HEK293 (cell line): ENCODE results near the gene TOMM70.

ENCODE experiments used
- CTCF ChIA-PET: fragments of 350-600 bp; formaldehyde crosslinking; extraction: SDS; loops from one replicate; lab custom pipeline; 2021; ENCODE audit warnings: antibody characterized with exemption; lab: Yijun Ruan, JAX
- POLR2A ChIA-PET: fragments of 300-600 bp; formaldehyde crosslinking; extraction: SDS; loops from one replicate; lab custom pipeline; 2020; ENCODE audit warnings: antibody characterized with exemption, inconsistent platforms; lab: Yijun Ruan, JAX
- H3K27ac ChIP-seq: fragments of 200-500 bp; sonication (Bioruptor generic); 2 replicates; pipeline ENCODE4 v1.5.1; 2014; ENCODE audit warnings: low read depth, low read length, control low read depth, inconsistent platforms; ENCODE audit errors: extremely low read depth
- H3K36me3 ChIP-seq, 2 experiments: fragments of 200-500 bp in 1 of 2; sonication (Bioruptor generic) in 1 of 2; 1 replicate in 1 of 2; 2 replicates in 1 of 2; pipeline ENCODE4 v1.5.1; 2014 to 2017; ENCODE audit warnings: inconsistent platforms in 2 of 2, low read length in 2 of 2; ENCODE audit not compliant: control insufficient read depth in 2 of 2, insufficient read depth in 1 of 2
- H3K4me1 ChIP-seq: fragments of 200-500 bp; sonication (Bioruptor generic); 2 replicates; pipeline ENCODE4 v1.5.1; 2014; ENCODE audit warnings: mild to moderate bottlenecking, low read length, inconsistent platforms; ENCODE audit not compliant: control insufficient read depth, insufficient read depth
- H3K4me3 ChIP-seq: 2 replicates; pipeline ENCODE4 v1.5.1; 2011; ENCODE audit warnings: low read depth, mild to moderate bottlenecking, control low read depth, low read length, moderate library complexity
- H3K9me3 ChIP-seq: fragments of 200-500 bp; sonication (Bioruptor generic); 2 replicates; pipeline ENCODE4 v1.5.1; 2014; ENCODE audit warnings: low read depth, low read length, inconsistent platforms; ENCODE audit not compliant: control insufficient read depth, insufficient read depth
- GLIS1 ChIP-seq: fragments of 450-650 bp; formaldehyde crosslinking; IDR thresholded peaks from 2 replicates; pipeline ENCODE4 v1.5.1; 2016; ENCODE audit warnings: missing biosample characterization, missing genetic modification characterization
- MEIS1 ChIP-seq: sonication (generic); formaldehyde crosslinking; IDR thresholded peaks from 2 replicates; pipeline ENCODE4 v1.8.1; 2022; ENCODE audit warnings: missing genetic modification reagents, mild to moderate bottlenecking, borderline replicate concordance
- SCRT2 ChIP-seq: fragments of 450-650 bp; formaldehyde crosslinking; IDR thresholded peaks from 2 replicates; pipeline ENCODE4 v1.5.1; 2016; ENCODE audit warnings: missing biosample characterization, missing genetic modification characterization
- ZBTB17 ChIP-seq: fragments of 450-650 bp; formaldehyde crosslinking; IDR thresholded peaks from 2 replicates; pipeline ENCODE4 v1.5.1; 2016; ENCODE audit warnings: missing biosample characterization, missing genetic modification characterization
- ZBTB48 ChIP-seq: fragments of 450-650 bp; formaldehyde crosslinking; IDR thresholded peaks from 2 replicates; pipeline ENCODE4 v1.5.1; 2016; ENCODE audit warnings: missing biosample characterization, missing genetic modification characterization
- ZBTB7A ChIP-seq: fragments of 450-650 bp; formaldehyde crosslinking; IDR thresholded peaks from 2 replicates; pipeline ENCODE4 v1.5.1; 2016; ENCODE audit warnings: low read depth, missing biosample characterization, missing genetic modification characterization
- ZNF148 ChIP-seq: fragments of 450-650 bp; formaldehyde crosslinking; IDR thresholded peaks from 2 replicates; pipeline ENCODE4 v1.5.0; 2017; ENCODE audit warnings: missing biosample characterization, missing genetic modification characterization, borderline replicate concordance
- ZNF184 ChIP-seq: fragments of 450-650 bp; IDR thresholded peaks from 2 replicates; pipeline ENCODE4 v1.5.1; 2018; ENCODE audit warnings: missing biosample characterization, mild to moderate bottlenecking, missing genetic modification characterization
- ZNF292 ChIP-seq: fragments of 450-650 bp; formaldehyde crosslinking; IDR thresholded peaks from 2 replicates; pipeline ENCODE4 v1.5.1; 2016; ENCODE audit warnings: low read depth, missing biosample characterization, missing genetic modification characterization, borderline replicate concordance
- ZNF404 ChIP-seq: fragments of 450-650 bp; formaldehyde crosslinking; IDR thresholded peaks from 2 replicates; pipeline ENCODE4 v1.5.1; 2017; ENCODE audit warnings: missing biosample characterization, missing genetic modification characterization
- ZNF449 ChIP-seq: fragments of 450-650 bp; formaldehyde crosslinking; IDR thresholded peaks from 2 replicates; pipeline ENCODE4 v1.5.1; 2017; ENCODE audit warnings: missing biosample characterization, mild to moderate bottlenecking, missing genetic modification characterization, moderate library complexity
- ZNF521 ChIP-seq: fragments of 450-650 bp; formaldehyde crosslinking; IDR thresholded peaks from 2 replicates; pipeline ENCODE4 v1.5.1; 2017; ENCODE audit warnings: missing biosample characterization, mild to moderate bottlenecking, missing genetic modification characterization
- ZNF529 ChIP-seq: fragments of 450-650 bp; formaldehyde crosslinking; IDR thresholded peaks from 2 replicates; pipeline ENCODE4 v1.5.1; 2017; ENCODE audit warnings: missing genetic modification characterization, missing biosample characterization; ENCODE audit not compliant: insufficient replicate concordance
- ZNF549 ChIP-seq: fragments of 450-650 bp; IDR thresholded peaks from 2 replicates; pipeline ENCODE4 v1.5.1; 2018; ENCODE audit warnings: missing biosample characterization, missing genetic modification characterization, mild to moderate bottlenecking, inconsistent platforms, moderate library complexity
- ZNF596 ChIP-seq: fragments of 450-650 bp; IDR thresholded peaks from 2 replicates; pipeline ENCODE4 v1.5.0; 2018; ENCODE audit warnings: missing biosample characterization, mild to moderate bottlenecking, missing genetic modification characterization, moderate library complexity
- ZNF629 ChIP-seq: fragments of 450-650 bp; formaldehyde crosslinking; IDR thresholded peaks from 2 replicates; pipeline ENCODE4 v1.5.1; 2017; ENCODE audit warnings: missing biosample characterization, missing genetic modification characterization
- ZNF670 ChIP-seq: fragments of 450-650 bp; formaldehyde crosslinking; IDR thresholded peaks from 2 replicates; pipeline ENCODE4 v1.5.1; 2016; ENCODE audit warnings: missing biosample characterization, missing genetic modification characterization, low read depth
- ZNF704 ChIP-seq: fragments of 450-650 bp; formaldehyde crosslinking; IDR thresholded peaks from 2 replicates; pipeline ENCODE4 v1.5.1; 2016; ENCODE audit warnings: missing biosample characterization, missing genetic modification characterization
- ZNF707 ChIP-seq: fragments of 450-650 bp; formaldehyde crosslinking; IDR thresholded peaks from 2 replicates; pipeline ENCODE4 v1.5.1; 2016; ENCODE audit warnings: missing biosample characterization, missing genetic modification characterization
- ZNF747 ChIP-seq: fragments of 450-650 bp; formaldehyde crosslinking; IDR thresholded peaks from 2 replicates; pipeline ENCODE4 v1.5.1; 2016; ENCODE audit warnings: missing biosample characterization, missing genetic modification characterization
- ZNF791 ChIP-seq: fragments of 450-650 bp; formaldehyde crosslinking; IDR thresholded peaks from 2 replicates; pipeline ENCODE4 v1.5.1; 2016; ENCODE audit warnings: missing biosample characterization, missing genetic modification characterization
- ZSCAN16 ChIP-seq: fragments of 450-650 bp; formaldehyde crosslinking; IDR thresholded peaks from 2 replicates; pipeline ENCODE4 v1.5.1; 2016; ENCODE audit warnings: missing biosample characterization, missing genetic modification characterization
- TF ChIP-seq, protein P1 (sequence below): fragments of 450-650 bp; formaldehyde crosslinking; IDR thresholded peaks from 2 replicates; pipeline ENCODE4 v1.5.1; 2016; ENCODE audit warnings: missing biosample characterization, missing genetic modification characterization
- TF ChIP-seq, protein P2 (sequence below): fragments of 450-650 bp; formaldehyde crosslinking; IDR thresholded peaks from 2 replicates; pipeline ENCODE4 v1.5.1; 2016; ENCODE audit warnings: missing biosample characterization, missing genetic modification characterization

TOMM70 gene

GRCh38 chr3:100419406-100419805 is 18.5 kb upstream of the TOMM70 start:
- no peak for TF ChIP-seq ZNF596
- no peak for TF ChIP-seq ZNF148 (tag by site-specific recombination)
- no peak for TF ChIP-seq ZNF670
- no peak for TF ChIP-seq ZNF404
- TF ChIP-seq ZNF707 (tag by site-specific recombination), result no peak
- TF ChIP-seq ZBTB7A (tag by site-specific recombination), result no peak
- TF ChIP-seq SCRT2 (tag by site-specific recombination), result no peak
- no peak for TF ChIP-seq ZBTB17 (tag by site-specific recombination)
- TF ChIP-seq ZSCAN16 (tag by site-specific recombination), result no peak
- no peak for TF ChIP-seq ZNF521 (tag by site-specific recombination)
- TF ChIP-seq, protein P1, sequence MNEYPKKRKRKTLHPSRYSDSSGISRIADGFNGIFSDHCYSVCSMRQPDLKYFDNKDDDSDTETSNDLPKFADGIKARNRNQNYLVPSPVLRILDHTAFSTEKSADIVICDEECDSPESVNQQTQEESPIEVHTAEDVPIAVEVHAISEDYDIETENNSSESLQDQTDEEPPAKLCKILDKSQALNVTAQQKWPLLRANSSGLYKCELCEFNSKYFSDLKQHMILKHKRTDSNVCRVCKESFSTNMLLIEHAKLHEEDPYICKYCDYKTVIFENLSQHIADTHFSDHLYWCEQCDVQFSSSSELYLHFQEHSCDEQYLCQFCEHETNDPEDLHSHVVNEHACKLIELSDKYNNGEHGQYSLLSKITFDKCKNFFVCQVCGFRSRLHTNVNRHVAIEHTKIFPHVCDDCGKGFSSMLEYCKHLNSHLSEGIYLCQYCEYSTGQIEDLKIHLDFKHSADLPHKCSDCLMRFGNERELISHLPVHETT (tag by site-specific recombination), result no peak
- no peak for TF ChIP-seq ZNF529 (tag by site-specific recombination)
- no peak for TF ChIP-seq ZNF549 (tag by site-specific recombination)
- TF ChIP-seq ZNF629 (tag by site-specific recombination), result no peak
- no peak for TF ChIP-seq ZNF449 (tag by site-specific recombination)
- no peak for TF ChIP-seq ZNF791 (tag by site-specific recombination)
- TF ChIP-seq ZNF184, result no peak
- TF ChIP-seq ZNF292 (tag by site-specific recombination), result no peak
- no peak for TF ChIP-seq ZBTB48 (tag by site-specific recombination)
- TF ChIP-seq, all 188 proteins: peak for 0
- no peak overlapping the region for H3K27ac ChIP-seq
- H3K4me3 ChIP-seq, result no peak overlapping the region
- no peaks in the 10 kb centered on the region for H3K4me1 ChIP-seq
- ChIA-PET CTCF (interaction anchor here (0.5 kb wide), 2 partner anchors 30 to 172 kb away, joined by 3 to 4 read pairs; no protein-coding TSS in a partner anchor), POLR2A (no interaction called here)
- no peaks in the 10 kb centered on the region for H3K9me3 ChIP-seq
- H3K36me3 ChIP-seq, result no peaks in the 10 kb centered on the region

- Histone ChIP-seq H3K4me3 (no peak overlapping the region), H3K4me1 (no peaks in the 10 kb centered on the region), H3K36me3 (peaks cover 0 to 4% of the 10 kb centered on the region in 2 experiments; a peak in 1 of 3 replicates), H3K9me3 (no peaks in the 10 kb centered on the region), H3K27ac (no peak overlapping the region)
- no peak for TF ChIP-seq ZNF747 (tag by site-specific recombination)
- TF ChIP-seq, protein P2, sequence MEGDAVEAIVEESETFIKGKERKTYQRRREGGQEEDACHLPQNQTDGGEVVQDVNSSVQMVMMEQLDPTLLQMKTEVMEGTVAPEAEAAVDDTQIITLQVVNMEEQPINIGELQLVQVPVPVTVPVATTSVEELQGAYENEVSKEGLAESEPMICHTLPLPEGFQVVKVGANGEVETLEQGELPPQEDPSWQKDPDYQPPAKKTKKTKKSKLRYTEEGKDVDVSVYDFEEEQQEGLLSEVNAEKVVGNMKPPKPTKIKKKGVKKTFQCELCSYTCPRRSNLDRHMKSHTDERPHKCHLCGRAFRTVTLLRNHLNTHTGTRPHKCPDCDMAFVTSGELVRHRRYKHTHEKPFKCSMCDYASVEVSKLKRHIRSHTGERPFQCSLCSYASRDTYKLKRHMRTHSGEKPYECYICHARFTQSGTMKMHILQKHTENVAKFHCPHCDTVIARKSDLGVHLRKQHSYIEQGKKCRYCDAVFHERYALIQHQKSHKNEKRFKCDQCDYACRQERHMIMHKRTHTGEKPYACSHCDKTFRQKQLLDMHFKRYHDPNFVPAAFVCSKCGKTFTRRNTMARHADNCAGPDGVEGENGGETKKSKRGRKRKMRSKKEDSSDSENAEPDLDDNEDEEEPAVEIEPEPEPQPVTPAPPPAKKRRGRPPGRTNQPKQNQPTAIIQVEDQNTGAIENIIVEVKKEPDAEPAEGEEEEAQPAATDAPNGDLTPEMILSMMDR, result no peak
- no peak for TF ChIP-seq GLIS1 (tag by site-specific recombination)
- no peak for TF ChIP-seq MEIS1 (CRISPR knock-in tag)
- no peak for TF ChIP-seq ZNF704 (tag by site-specific recombination)
- ChIA-PET CTCF (no interaction called here), POLR2A (no interaction called here)
Measured at GRCh38 chr3:100416863-100417262, 16.0 kb upstream of the TOMM70 start.
